MM.1S (cell line): ENCODE data around the gene CLTCL1.

ENCODE experiments used
- DNase-seq: peaks from one replicate; pipeline ENCODE4 v3.0.0-alpha.2; 2015
- H2AFZ ChIP-seq: fragments of 300-600 bp; sonication (generic); 2 replicates; pipeline ENCODE4 v1.6.0; 2016; ENCODE audit warnings: antibody characterized with exemption, low read length
- H3F3A ChIP-seq: fragments of 300-600 bp; sonication (generic); 2 replicates; pipeline ENCODE4 v1.6.1; 2016; ENCODE audit warnings: mild to moderate bottlenecking, antibody characterized with exemption, low read length, moderate library complexity, mixed read lengths; ENCODE audit not compliant: insufficient read depth
- H3K27ac ChIP-seq: fragments of 300-600 bp; sonication (generic); 2 replicates; pipeline ENCODE4 v1.5.1; 2016; ENCODE audit warnings: mild to moderate bottlenecking, low read length
- H3K27me3 ChIP-seq: fragments of 300-600 bp; sonication (generic); replicated peaks from 2 replicates; pipeline ENCODE4 v1.6.0; 2016; ENCODE audit warnings: low read length; ENCODE audit not compliant: insufficient read depth
- H3K36me3 ChIP-seq: fragments of 300-600 bp; sonication (generic); replicated peaks from 2 replicates; pipeline ENCODE4 v1.6.1; 2016; ENCODE audit warnings: mild to moderate bottlenecking, low read length, mixed read lengths; ENCODE audit not compliant: insufficient read depth
- H3K4me1 ChIP-seq: fragments of 300-600 bp; sonication (generic); 2 replicates; pipeline ENCODE4 v1.6.1; 2016; ENCODE audit warnings: low read length, mixed read lengths
- H3K4me2 ChIP-seq: fragments of 300-600 bp; sonication (generic); 2 replicates; pipeline ENCODE4 v1.6.0; 2016; ENCODE audit warnings: low read depth, low read length
- H3K4me3 ChIP-seq: fragments of 300-600 bp; sonication (generic); 2 replicates; pipeline ENCODE4 v1.5.1; 2016; ENCODE audit warnings: low read length, mixed read lengths
- H3K79me2 ChIP-seq: fragments of 300-600 bp; sonication (generic); 2 replicates; pipeline ENCODE4 v1.6.1; 2016; ENCODE audit warnings: mixed run types, low read length, mixed read lengths
- H3K9ac ChIP-seq: fragments of 300-600 bp; sonication (generic); 2 replicates; pipeline ENCODE4 v1.6.1; 2016; ENCODE audit warnings: low read length, mixed read lengths
- H3K9me2 ChIP-seq: fragments of 300-600 bp; sonication (generic); replicated peaks from 2 replicates; pipeline ENCODE4 v1.6.1; 2016; ENCODE audit warnings: mild to moderate bottlenecking, low read length, mixed read lengths; ENCODE audit not compliant: insufficient read depth
- H3K9me3 ChIP-seq: fragments of 300-600 bp; sonication (generic); replicated peaks from 2 replicates; pipeline ENCODE4 v1.6.1; 2016; ENCODE audit warnings: mild to moderate bottlenecking, low read length, mixed read lengths; ENCODE audit not compliant: insufficient read depth
- H4K20me1 ChIP-seq: fragments of 300-600 bp; sonication (generic); 2 replicates; pipeline ENCODE4 v1.6.1; 2016; ENCODE audit warnings: mild to moderate bottlenecking, low read length, moderate library complexity, mixed read lengths; ENCODE audit not compliant: insufficient read depth
- EZH2 ChIP-seq: fragments of 300-600 bp; sonication (generic); optimal IDR thresholded peaks from 2 replicates; pipeline ENCODE3; 2017; ENCODE audit warnings: low read depth, mild to moderate bottlenecking, antibody characterized with exemption, low read length, mixed read lengths
- EZH2phosphoT487 ChIP-seq: fragments of 300-600 bp; sonication (generic); IDR thresholded peaks from 2 replicates; pipeline ENCODE4 v1.6.1; 2018; ENCODE audit warnings: antibody characterized with exemption, low read length
- TF ChIP-seq, protein P1 (sequence below): fragments of 300-600 bp; sonication (generic); IDR thresholded peaks from 2 replicates; pipeline ENCODE4 v1.5.1; 2016; ENCODE audit warnings: antibody characterized with exemption, low read length, mixed read lengths

Gene CLTCL1

DNA sequence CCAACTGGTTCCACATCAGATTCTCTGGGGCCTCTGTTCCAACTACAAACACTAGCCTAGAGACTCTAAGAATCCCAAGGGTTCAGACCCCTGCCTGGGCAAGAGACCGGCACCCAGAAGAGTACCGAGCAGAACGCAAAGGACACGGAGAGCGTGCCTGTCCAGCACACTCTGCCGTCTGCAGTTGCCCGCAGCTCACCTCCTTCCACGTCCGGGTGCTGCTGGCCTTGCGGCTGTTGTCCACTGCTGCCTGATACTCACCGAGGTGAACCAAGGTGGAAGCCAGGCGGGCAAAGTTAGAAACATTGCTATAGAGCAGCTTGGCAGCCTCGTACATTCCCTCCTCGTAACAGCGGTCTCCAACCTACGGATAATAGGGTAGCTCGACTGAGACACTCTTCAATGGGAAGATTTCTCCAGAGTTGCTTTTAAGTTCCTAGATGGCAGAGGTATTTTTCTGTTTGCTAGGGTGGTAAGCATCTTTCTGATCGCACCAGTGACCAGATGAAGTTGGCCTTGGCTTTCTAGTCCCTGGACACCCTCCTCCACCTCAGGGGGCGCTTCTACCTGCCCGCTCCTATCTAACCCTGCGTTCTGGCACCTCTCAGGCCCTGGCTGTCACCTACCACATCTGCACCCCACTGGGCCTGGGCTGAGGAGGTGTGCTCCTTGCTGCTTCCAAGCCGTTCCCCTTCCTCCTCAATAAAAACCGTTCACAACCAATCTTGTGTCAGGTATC is 90.2 kb downstream of the CLTCL1 start:
- H3K9me2 ChIP-seq: no peaks in the 10 kb centered on the region
- H3F3A ChIP-seq: no peaks in the 10 kb centered on the region
- H3K4me1 ChIP-seq: no peaks in the 10 kb centered on the region
- H2AFZ ChIP-seq: no peak overlapping the region
- no peak overlapping the region for H3K4me3 ChIP-seq
- no peaks in the 10 kb centered on the region for H3K9me3 ChIP-seq
- H3K27ac ChIP-seq: no peak overlapping the region
- TF ChIP-seq EZH2phosphoT487 (no peak), EZH2 (no peak)
- TF ChIP-seq, protein P1, sequence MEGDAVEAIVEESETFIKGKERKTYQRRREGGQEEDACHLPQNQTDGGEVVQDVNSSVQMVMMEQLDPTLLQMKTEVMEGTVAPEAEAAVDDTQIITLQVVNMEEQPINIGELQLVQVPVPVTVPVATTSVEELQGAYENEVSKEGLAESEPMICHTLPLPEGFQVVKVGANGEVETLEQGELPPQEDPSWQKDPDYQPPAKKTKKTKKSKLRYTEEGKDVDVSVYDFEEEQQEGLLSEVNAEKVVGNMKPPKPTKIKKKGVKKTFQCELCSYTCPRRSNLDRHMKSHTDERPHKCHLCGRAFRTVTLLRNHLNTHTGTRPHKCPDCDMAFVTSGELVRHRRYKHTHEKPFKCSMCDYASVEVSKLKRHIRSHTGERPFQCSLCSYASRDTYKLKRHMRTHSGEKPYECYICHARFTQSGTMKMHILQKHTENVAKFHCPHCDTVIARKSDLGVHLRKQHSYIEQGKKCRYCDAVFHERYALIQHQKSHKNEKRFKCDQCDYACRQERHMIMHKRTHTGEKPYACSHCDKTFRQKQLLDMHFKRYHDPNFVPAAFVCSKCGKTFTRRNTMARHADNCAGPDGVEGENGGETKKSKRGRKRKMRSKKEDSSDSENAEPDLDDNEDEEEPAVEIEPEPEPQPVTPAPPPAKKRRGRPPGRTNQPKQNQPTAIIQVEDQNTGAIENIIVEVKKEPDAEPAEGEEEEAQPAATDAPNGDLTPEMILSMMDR: no peak
- H3K9ac ChIP-seq: no peak overlapping the region
- H3K36me3 ChIP-seq: no peaks in the 10 kb centered on the region
- H3K79me2 ChIP-seq: no peaks in the 10 kb centered on the region
- H3K27me3 ChIP-seq: peaks cover 6% of the 10 kb centered on the region; the same call in 1 of the 2 replicates
- DNase-seq: no peak
- no peaks in the 10 kb centered on the region for H4K20me1 ChIP-seq
- no peak overlapping the region for H3K4me2 ChIP-seq

DNA sequence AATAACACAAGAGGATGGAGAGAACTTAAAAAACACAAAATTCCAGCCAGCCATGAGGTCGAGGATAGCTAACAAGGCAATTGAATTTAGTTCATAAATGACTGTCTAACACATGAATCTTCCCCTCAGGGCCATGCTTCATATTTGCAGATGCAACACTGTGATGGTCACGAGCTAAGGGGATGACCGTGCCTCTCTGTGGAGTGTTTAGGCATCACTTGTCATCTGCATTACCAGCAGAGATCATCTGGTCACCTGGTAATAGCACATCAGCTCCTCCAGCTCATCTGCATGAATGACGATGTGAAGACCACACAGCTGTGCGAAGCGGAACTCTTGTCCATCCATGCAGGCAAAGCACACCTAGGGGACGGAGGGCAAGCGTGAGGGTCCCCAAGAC is 92.0 kb downstream of the CLTCL1 start:
- no peak for DNase-seq
- H3K4me2 ChIP-seq: no peak overlapping the region

DNA sequence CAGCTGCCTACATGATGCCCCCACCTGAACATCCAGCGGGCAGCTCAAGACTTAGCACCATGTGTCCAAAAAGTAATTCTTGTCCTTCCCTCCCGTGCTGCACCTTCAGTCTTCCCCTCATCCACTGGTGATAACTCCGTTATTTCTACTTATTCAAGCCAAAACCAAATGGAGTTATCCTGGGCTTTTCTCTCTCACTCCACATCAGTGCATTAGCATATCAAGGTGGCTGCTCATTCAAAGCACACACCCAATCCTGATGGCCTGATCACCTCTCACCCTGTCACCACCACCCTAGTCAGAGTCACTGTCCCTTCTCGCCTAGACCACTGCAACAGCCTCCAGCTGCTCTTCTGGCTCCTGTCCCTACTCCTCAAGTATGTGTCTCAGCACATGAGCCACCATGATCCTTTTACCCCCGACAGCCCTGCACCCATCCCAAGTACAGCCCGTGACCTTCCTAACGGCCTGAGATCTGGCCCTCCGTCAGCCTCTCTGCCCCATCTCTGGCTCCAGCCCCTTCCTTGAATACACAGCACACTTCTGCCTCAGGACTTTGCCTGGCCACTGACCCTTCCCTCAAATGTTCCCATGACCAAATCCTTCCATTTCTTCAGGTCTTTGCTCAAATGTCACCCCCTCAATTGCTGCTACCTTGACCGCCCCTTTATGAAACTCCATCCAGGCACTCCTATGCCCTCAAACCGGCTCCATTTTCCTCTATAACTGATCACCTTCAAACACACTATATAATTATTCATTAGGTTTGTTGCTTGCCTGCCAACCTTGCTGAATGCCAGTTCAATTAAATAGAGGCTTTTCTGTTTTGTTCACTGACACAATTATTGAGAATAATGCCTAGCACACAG is 93.3 kb downstream of the CLTCL1 start:
- Histone ChIP-seq H3K36me3 (no peaks in the 10 kb centered on the region), H3F3A (no peaks in the 10 kb centered on the region), H3K27ac (no peak overlapping the region), H3K9me2 (no peaks in the 10 kb centered on the region), H3K9me3 (no peaks in the 10 kb centered on the region), H2AFZ (no peak overlapping the region), H3K4me3 (no peak overlapping the region), H3K79me2 (no peaks in the 10 kb centered on the region), H3K27me3 (no peaks in the 10 kb centered on the region), H4K20me1 (no peaks in the 10 kb centered on the region), H3K4me2 (no peak overlapping the region), H3K4me1 (no peaks in the 10 kb centered on the region), H3K9ac (no peak overlapping the region)
- TF ChIP-seq, protein P1: no peak
- TF ChIP-seq EZH2phosphoT487 (no peak), EZH2 (no peak)
- no peak for DNase-seq

More for the DNA sequence above, 92.0 kb downstream of the CLTCL1 start:
- Histone ChIP-seq H3K4me1 (no peaks in the 10 kb centered on the region), H3K9ac (no peak overlapping the region), H3K79me2 (no peaks in the 10 kb centered on the region), H3F3A (no peaks in the 10 kb centered on the region), H3K9me2 (no peaks in the 10 kb centered on the region), H4K20me1 (no peaks in the 10 kb centered on the region), H3K36me3 (no peaks in the 10 kb centered on the region), H3K9me3 (no peaks in the 10 kb centered on the region), H3K4me3 (no peak overlapping the region), H3K27me3 (peaks cover 6% of the 10 kb centered on the region; the same call in 1 of the 2 replicates), H2AFZ (no peak overlapping the region), H3K27ac (no peak overlapping the region)
- TF ChIP-seq, protein P1: no peak
- no peak for TF ChIP-seq EZH2
- no peak for TF ChIP-seq EZH2phosphoT487
